GM18499 (cell line): Measurements from ENCODE around the gene FAM53B.

Experiments used
- ATAC-seq: cut with Tn5 transposase; IDR thresholded peaks from one replicate; pipeline ENCODE4 v1.9.1; 2021; ENCODE audit warnings: moderate number of reproducible peaks; ENCODE audit not compliant: insufficient read depth, unreplicated experiment

FAM53B gene

DNA sequence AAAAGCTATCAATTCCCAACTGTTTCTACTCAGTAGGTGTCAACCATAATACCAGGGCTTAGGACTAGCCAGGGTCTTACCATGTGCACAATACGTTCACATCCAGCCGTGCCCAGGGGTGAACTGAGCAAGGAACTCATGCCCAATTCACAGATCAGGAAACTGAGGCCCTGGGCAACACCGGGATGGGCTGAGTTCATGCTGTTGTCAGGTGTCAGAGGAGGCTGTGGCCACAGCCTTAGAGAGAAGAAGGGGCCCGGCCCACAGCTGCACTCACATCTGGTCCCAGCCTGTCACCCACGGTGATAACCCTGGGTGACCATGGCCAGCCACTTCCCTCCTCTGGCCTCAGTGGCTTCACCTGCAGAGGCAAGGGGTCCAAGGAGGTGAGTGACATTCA, 92.0 kb downstream of the FAM53B start:
- no peak for ATAC-seq

DNA sequence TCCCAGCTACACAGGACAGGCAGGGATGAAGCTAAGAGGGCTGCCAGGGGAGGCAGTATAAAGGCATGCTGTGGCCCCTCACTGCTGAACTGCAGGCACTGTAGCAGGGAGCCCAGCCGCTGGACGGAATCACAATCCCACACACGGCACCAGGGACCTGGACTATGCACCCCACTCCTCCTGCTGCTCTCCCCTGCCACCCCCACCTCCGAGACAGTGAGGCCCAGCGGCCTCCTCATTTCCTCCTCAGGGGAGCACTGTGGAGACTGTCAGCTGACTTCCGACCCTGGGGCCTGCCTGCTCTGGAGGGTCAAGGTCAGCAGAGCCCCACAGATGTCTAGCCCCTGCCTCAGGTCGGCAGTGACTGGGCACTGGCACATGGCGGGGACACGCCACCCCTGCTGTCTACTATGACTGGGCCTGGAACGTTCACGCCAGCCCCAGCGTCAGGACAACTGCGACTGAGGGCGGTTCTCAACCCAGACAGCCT, 92.7 kb downstream of the FAM53B start:
- ATAC-seq, result no peak

DNA sequence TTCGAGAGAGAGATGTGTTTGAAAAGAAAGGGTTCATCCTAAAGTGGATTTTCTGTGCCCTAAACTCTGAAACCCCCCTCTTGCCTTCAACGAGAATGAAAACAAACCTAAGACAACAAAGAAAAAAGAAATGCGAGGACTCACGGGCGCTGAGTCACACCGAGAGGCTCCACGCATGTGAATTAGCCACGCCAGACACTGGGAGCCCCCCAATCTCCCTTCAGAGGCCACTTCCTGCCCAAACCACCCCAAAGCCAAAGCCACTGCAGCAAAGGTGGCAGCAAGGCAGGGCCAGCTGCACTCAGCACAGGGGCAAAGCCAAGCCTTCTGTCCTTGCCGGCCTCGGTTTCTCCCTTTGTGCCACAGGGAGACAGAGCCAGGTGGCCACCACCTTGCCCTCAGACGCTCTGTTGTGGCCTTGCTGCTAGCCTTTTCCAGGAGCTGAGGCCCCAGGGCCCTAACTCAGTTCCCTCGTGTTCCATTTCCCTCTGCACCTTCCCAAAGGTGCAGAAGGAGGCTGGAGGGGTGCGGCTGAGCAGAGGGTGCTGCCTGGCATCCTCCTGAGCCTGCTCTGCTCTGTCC, 93.3 kb downstream of the FAM53B start:
- no peak for ATAC-seq

DNA sequence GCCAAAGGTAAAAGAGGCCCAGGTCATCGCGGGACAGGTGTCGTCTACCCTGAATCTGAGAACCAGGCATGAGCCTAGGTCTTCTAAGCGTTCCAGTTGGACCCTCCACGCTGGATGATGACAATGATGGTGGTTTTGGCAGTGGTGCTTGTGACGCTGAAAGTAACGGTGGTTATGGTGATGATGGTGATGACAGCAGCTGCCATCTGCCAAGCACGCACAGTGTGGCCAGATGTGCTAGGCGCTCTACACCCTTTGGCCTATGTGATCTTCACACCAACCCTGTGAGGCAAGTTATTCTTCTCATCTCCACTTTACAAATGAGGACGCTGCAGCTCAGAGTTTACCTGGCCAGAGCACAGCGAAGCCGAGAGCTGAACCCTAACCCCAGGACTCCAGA, 93.9 kb downstream of the FAM53B start:
- no peak for ATAC-seq

GRCh38 chr10:124649214-124649613, 95.0 kb downstream of the FAM53B start:
- no peak for ATAC-seq

DNA sequence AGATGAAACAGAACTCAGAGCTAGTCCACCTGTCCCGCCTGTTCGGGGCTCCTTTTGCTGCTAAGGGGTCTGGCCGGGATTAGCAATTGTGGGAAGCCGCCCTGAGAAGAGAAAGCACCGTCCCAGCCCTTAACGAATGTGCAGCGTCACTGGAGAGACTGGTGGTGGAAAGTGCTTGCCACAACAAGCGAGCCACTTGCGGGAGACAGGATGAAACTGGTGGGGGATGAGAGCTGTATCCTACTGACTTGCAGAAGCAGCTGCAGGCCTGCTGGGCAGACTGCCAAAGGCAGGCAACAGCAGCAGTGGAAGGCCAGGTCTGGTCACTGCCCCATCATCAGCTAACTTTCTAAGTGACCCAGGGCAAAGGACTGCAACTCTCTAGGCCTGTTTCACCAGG, 95.4 kb downstream of the FAM53B start:
- ATAC-seq, result no peak

GRCh38 chr10:124648131-124648475, 96.1 kb downstream of the FAM53B start:
- ATAC-seq, result no peak

DNA sequence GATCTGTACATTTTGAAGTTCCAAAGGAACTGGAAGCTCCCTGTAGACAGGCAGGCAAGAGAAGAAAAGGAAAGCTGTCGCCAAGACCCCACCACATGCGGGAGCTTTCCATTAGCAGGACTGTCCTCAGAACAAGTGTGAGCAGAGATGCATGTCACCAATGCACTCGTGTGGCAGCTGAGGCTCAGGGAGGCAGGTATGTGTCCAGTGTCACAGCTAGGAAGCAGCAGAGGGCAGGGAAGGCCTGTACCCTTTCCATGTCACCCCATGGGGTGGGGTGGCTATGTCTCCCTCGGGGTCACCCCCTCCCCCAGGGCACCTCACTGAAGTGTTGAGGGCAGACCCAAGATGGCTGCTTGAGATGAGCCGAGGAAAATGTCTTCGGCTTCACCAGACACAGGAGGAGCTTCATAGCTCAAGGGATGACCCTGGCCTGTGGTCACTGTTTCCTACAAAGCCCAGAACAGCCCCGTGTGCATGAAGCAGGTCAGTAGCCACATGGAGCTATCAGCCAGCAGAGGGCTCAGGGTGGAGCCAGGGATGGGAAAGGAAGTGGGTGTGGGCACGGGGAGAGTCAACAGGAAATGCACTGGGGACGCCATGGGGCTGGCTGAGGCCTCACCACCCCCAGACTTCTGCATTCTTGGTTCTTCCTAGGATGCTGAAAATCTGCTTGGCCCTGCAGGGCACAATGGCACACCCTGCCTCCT, 96.6 kb downstream of the FAM53B start:
- no peak for ATAC-seq

DNA sequence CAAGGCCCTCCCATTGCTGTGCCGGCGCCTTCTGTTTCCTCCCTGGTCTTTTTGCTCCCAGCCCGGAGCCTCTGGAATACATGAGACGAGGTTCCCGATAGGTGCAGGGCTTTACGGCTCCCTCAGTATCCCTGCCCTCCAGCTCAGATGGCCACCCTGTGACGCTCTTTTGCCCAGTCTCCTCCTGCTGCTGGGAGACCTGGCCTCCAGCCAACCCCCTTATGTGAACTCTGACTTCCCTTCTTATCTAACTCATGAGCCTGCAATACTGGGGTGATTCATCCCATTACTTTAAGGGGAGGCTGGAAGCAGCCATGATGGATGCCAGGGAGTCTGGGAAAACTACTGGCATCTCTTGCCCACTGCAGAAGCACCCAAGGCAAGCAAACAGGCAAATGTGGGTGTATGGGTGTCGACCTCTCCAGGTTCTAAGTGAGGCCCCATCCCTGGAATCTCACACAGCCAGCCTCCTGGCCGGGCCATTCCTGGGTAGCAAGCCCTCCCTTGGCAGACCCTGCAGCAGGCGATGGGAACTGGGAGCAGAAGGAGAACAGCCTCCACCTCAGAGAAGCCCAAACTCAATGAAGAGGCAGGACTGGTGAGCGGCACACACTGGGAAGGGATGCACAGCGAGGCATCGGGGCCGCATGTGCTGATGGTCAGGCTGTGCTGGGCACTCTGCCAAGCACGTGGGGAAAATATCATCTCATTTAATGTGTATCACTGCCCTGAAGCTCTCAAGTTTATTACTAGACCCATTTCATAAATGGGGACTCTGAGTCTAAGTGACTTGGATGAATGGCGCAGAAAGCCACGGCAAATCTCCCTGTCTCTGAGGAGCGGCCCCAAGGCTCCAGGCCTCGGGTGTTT, 97.5 kb downstream of the FAM53B start:
- ATAC-seq, result no peak

DNA sequence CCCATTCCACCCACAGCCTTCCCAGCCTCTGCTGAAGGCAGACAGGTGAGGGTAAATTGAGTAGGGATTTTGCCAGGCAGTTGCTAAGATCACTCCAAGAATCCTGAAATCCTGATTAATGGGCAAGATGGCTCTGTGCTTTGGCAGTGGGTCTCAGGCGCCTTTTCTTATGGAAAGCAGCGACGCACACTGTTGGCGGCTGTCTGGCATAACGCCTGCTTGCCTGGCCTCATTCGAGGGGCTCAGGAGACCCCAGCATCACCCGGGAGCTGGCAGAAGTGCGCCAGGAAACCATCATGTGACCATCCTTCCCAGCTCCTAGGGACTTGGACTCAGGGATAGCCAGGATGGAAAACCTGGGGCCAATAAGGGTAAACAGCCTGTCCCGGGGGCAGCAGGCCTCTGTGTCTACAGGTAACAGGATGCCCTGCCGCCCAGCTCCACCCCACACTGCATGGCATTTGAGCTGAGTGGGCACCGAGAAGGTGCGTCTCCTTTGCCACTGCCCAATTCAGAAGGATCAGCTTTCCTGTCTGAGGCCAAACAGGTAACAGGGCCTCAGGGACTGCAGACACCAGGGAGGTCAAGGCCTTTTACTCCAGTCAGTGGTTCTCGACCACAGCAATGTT, 98.6 kb downstream of the FAM53B start:
- no peak for ATAC-seq

DNA sequence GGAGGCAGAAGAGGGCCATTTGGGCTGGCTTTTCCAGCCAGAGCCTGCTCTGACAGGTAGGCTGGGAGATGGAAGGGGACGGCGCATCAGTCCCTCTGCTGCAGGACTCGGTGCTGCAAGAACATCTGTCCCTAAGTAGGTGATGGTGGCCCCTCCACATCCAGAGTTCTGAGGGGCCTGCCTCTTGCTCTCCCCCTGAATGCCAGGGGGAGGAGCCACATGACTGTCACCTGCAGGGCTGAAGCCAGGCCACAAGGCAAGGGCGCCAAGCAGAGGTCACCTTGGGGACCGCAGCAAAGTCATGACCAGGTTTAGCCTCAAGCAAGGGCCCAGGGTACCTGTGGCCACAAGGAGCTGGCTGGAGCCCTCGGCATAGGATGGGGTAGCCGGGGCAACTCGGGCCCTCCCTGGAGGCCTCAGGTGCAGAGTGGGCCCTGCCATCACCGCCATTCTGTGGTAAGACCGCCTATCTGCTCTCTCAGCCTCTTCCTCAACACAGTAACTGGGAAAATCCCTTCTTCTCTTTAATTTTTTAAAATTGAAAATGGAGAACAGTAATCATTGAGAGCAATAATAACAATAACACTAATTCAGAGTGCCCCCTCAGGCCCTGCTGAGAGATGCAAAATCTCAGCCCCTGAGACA, 99.3 kb downstream of the FAM53B start:
- no peak for ATAC-seq

GRCh38 chr10:124644236-124644635, 99.9 kb downstream of the FAM53B start:
- ATAC-seq, result no peak

DNA sequence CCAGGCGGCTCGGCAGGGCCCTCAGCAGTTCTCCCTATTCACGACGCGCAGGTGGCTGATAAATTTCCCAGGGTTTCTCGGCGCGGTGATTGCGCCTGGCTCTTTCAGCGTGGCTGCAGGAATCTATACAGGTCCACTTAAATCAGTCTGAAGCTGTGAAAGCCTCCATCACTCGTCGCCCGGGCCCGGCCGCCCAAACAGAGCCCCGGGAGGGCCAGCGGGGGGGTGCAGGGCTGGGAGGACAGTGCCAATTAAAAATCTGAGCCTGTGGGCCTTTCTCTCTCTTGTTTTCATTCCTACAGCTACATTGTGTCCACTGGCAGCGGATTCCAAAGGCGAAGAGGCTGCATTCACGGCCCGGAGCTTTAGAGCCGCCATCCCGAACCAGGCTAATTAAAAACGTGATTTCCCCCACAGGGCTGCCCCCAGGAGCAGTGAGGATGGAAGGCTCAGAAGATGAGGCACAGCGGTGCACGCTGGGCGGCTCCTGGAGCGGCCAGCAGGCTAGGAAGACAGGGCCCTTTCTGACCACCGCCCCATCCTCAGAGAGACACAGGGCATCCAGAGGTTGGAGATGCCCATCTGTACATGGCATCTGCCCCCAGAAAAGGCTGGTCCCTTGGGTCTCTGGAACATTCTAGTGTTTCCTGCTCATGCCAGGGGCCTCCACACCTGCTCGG, 100.7 kb downstream of the FAM53B start:
- ATAC-seq, result no peak

GRCh38 chr10:124642088-124642710, 102.0 kb downstream of the FAM53B start:
- no peak for ATAC-seq

DNA sequence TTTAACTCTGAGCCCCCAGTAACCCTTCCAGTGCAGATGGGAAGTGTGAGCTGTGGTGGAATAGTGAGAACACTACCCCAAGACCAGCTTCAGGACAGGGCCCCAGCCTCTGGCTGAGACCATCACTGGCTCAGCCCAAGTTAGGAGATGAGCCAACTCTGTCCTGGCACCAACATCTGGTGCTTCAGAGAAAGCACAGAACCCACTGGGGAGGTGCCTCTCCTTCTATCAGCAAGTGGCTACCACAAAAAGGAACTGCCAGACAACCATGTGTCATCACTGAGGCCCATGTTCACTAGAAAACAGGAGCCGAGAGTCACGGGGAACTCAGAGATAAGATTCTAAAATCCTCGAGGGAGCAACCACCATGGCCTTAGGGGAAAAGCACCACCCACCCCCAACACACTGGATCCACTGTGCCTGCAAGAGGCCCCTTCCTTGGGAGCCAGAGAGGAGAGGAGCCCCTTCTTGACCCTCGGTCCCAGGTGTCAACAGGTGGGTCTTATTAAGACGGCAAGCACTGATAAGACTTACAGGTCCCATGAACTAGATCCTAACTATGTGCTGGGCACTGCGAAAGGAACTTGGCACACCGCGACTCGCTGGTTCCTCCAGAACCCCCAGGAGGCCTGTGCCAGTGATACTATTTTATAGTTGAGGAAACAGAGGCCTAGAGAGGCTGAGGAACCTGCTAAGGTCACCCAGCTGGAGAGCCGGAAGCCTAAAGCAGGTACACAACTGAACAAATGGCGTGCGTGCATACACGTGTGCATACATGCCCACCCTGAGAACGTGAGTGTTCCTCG, 102.7 kb downstream of the FAM53B start:
- ATAC-seq, result no peak

DNA sequence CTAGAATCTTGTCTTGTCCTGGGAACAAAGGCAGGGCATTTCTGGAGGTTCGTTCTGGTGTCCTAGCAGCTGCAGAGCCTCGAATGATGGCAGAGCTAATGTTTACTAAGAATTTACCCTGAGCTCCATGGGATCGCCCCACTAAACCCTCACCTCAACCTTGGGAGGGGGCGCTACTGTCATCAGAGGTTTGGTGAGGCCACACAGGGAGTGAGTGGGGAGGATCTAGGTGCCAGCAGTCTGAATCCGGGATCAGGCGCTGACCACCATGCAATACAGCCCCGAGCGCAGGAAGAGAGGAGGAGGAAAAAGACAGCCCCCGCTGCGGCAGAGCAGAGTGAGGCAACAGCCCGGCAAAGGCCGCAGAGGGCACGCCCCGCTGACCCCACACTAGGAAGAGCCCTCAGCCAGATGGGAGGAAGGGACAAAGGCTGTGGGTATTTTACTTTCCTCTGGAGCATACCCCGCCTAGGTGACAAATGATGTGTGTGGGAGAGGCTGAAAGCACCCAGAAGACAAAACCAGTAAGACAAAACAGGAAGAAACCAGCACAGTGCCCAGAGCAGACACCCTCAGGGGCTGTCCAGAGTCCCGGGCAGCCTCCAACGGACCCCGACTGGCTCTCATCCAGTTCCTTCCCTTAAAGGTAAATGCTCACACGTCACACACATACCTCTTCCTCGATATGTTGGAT, 103.5 kb downstream of the FAM53B start:
- no peak for ATAC-seq

DNA sequence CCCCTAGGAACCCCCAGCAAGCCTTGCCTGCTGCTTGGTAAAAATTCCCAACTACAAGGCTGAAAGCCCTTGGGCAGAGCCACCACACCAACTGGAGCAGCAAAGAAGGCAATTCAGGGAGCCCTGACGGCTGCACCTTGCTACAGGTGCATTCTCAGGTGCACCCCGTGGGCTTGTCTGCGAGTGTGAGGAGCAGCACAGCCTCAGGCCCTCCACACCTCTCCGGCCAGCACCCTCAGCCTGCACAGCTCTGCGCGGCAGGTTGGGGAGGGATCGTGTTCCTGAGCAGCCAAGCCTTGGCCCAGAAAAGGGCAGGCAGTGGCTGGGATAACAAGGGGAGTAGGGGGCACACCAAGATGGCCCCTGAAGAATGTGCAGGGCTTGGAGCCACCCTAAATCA, 104.1 kb downstream of the FAM53B start:
- no peak for ATAC-seq

GRCh38 chr10:124639646-124640045, 104.5 kb downstream of the FAM53B start:
- no peak for ATAC-seq
